ENCODE measurements around the gene RFX2. TPM values are rescaled to one million over a fixed set of nuclear protein-coding genes. Genes with fewer than 3 reads are reported as not detected.

Gene RFX2
- total RNA-seq, 1 donor from 2014 or later = 6.2 TPM

DNA sequence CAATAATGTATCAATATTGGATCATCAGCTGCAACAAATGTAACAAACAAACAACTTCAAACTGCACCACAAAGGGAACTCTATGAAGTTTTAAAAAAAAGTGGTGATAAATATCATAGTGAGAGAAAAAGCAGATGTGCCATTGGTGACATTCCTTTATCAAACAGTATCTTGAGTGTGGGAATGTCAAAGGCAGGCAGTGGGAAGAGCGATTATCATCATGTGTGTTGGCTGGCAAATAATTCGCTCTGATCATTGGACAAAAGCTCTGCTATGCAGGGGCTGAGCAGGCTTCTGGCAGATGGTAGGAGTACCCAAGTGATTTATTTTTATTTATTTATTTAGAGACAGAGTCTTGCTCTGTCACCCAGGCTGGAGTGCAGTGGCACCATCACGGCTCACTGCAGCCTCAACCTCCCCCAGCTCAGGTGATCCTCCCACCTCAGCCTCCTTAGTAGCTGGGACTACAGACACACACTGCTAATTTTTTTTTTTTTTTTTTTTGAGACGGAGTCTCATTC is 76.5 kb downstream of the RFX2 start:
- H3K4me3 Mint-ChIP-seq = no peak overlapping the region
- peaks cover 12% of the 10 kb centered on the region for H3K9me3 Mint-ChIP-seq
- no peak overlapping the region for H3K27ac Mint-ChIP-seq
- Histone ChIP-seq H3K4me3 (no peak overlapping the region), H3F3A (ENCODE audit: low read depth) (no peaks in the 10 kb centered on the region), H3K27me3 (no peaks in the 10 kb centered on the region), H3K9me3 (ENCODE audit: low read depth) (no peaks in the 10 kb centered on the region), H2AFZ (replicated peaks) (no peak overlapping the region), H3K4me2 (no peak overlapping the region), H3K4me1 (no peaks in the 10 kb centered on the region), H3K27ac (no peak overlapping the region), H4K20me1 (ENCODE audit: low read depth) (no peaks in the 10 kb centered on the region), H3K9ac (no peak overlapping the region), H3K36me3 (no peaks in the 10 kb centered on the region), H3K79me2 (ENCODE audit: low read depth) (no peaks in the 10 kb centered on the region)
- H3K36me3 Mint-ChIP-seq = peaks cover 38% of the 10 kb centered on the region
- no peaks in the 10 kb centered on the region for H3K27me3 Mint-ChIP-seq (ENCODE audit: insufficient read depth, low read depth)
- no peak for DNase-seq (ENCODE audit: low spot score)
- TF ChIP-seq, protein P1, sequence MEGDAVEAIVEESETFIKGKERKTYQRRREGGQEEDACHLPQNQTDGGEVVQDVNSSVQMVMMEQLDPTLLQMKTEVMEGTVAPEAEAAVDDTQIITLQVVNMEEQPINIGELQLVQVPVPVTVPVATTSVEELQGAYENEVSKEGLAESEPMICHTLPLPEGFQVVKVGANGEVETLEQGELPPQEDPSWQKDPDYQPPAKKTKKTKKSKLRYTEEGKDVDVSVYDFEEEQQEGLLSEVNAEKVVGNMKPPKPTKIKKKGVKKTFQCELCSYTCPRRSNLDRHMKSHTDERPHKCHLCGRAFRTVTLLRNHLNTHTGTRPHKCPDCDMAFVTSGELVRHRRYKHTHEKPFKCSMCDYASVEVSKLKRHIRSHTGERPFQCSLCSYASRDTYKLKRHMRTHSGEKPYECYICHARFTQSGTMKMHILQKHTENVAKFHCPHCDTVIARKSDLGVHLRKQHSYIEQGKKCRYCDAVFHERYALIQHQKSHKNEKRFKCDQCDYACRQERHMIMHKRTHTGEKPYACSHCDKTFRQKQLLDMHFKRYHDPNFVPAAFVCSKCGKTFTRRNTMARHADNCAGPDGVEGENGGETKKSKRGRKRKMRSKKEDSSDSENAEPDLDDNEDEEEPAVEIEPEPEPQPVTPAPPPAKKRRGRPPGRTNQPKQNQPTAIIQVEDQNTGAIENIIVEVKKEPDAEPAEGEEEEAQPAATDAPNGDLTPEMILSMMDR (IDR thresholded peaks at IDR 0.05) = no peak
- TF ChIP-seq EZH2phosphoT487 (IDR thresholded peaks at IDR 0.05) = no peak
- no peak for TF ChIP-seq EZH2 (IDR thresholded peaks at IDR 0.05)
- peaks cover 4% of the 10 kb centered on the region for H3K4me1 Mint-ChIP-seq

GRCh38 chr19:6032827-6033226 is 77.5 kb downstream of the RFX2 start:
- Mint-ChIP-seq H3K4me3 (no peak overlapping the region), H3K4me1 (peaks cover 4% of the 10 kb centered on the region)

DNA sequence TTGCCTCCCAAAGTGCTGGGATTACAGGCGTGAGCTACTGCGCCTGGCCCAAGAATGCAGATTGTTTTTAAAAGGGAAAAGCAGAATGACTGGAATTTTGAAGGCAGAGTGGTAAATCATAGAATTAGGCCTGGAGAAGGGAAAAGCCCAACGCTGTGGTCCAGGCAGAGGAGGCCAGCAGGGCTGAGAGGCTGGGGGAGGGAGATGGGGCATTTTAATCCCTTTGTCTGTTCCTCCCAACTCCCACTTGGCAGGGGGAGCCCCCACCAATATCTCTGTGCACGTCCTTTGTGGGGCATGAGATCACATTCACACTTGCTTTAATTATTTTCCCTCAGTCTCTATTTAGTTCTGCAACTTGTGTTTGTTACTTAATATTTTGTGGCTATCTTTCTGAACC is 77.9 kb downstream of the RFX2 start:
- H3K4me2 ChIP-seq = no peak overlapping the region
- H2AFZ ChIP-seq (replicated peaks) = no peak overlapping the region
- no peaks in the 10 kb centered on the region for H3F3A ChIP-seq (ENCODE audit: low read depth)
- TF ChIP-seq EZH2phosphoT487 (IDR thresholded peaks at IDR 0.05) (no peak), EZH2 (IDR thresholded peaks at IDR 0.05) (no peak)
- TF ChIP-seq, protein P1 (IDR thresholded peaks at IDR 0.05) = no peak
- no peaks in the 10 kb centered on the region for H3K27me3 ChIP-seq
- Mint-ChIP-seq H3K36me3 (peaks cover 31% of the 10 kb centered on the region), H3K27ac (peak overlapping the region; percentile 87), H3K27me3 (ENCODE audit: insufficient read depth, low read depth) (no peaks in the 10 kb centered on the region), H3K9me3 (peaks cover 9% of the 10 kb centered on the region), H3K4me3 (no peak overlapping the region), H3K4me1 (peaks cover 4% of the 10 kb centered on the region)
- no peaks in the 10 kb centered on the region for H3K9me3 ChIP-seq (ENCODE audit: low read depth)
- H3K36me3 ChIP-seq = no peaks in the 10 kb centered on the region
- no peaks in the 10 kb centered on the region for H3K4me1 ChIP-seq
- no peak for DNase-seq (ENCODE audit: low spot score)
- no peaks in the 10 kb centered on the region for H3K79me2 ChIP-seq (ENCODE audit: low read depth)
- no peak overlapping the region for H3K4me3 ChIP-seq
- no peaks in the 10 kb centered on the region for H4K20me1 ChIP-seq (ENCODE audit: low read depth)
- H3K27ac ChIP-seq = no peak overlapping the region
- H3K9ac ChIP-seq = no peak overlapping the region

More at GRCh38 chr19:6032827-6033226, 77.5 kb downstream of the RFX2 start:
- no peaks in the 10 kb centered on the region for H3K36me3 ChIP-seq
- Mint-ChIP-seq H3K27ac (peak overlapping the region; percentile 87), H3K9me3 (peaks cover 12% of the 10 kb centered on the region), H3K36me3 (peaks cover 34% of the 10 kb centered on the region), H3K27me3 (ENCODE audit: insufficient read depth, low read depth) (no peaks in the 10 kb centered on the region)
- no peak for DNase-seq (ENCODE audit: low spot score)
- H3K9me3 ChIP-seq (ENCODE audit: low read depth) = no peaks in the 10 kb centered on the region
- no peak for TF ChIP-seq EZH2 (IDR thresholded peaks at IDR 0.05)
- TF ChIP-seq, protein P1 (IDR thresholded peaks at IDR 0.05) = no peak
- no peak for TF ChIP-seq EZH2phosphoT487 (IDR thresholded peaks at IDR 0.05)
- no peak overlapping the region for H3K27ac ChIP-seq
- no peak overlapping the region for H2AFZ ChIP-seq (replicated peaks)
- no peak overlapping the region for H3K9ac ChIP-seq
- no peak overlapping the region for H3K4me3 ChIP-seq
- no peak overlapping the region for H3K4me2 ChIP-seq
- H3K79me2 ChIP-seq (ENCODE audit: low read depth) = no peaks in the 10 kb centered on the region
- H3F3A ChIP-seq (ENCODE audit: low read depth) = no peaks in the 10 kb centered on the region
- H3K4me1 ChIP-seq = no peaks in the 10 kb centered on the region
- H3K27me3 ChIP-seq = no peaks in the 10 kb centered on the region
- H4K20me1 ChIP-seq (ENCODE audit: low read depth) = no peaks in the 10 kb centered on the region
